ENCODE results near the gene SYPL2.
"Not testable (repeated sequence)": the region's sequence is repeated elsewhere in the genome, so short reads cannot be mapped to it uniquely, and the experiment has no call there.

SYPL2 gene

GRCh38 chr1:109473284-109474057 lies 7.1 kb downstream of the SYPL2 start:
- not testable (repeated sequence) for DNase-seq

- no peak for DNase-seq
Observed at GRCh38 chr1:109474697-109475096, 8.4 kb downstream of the SYPL2 start.

GRCh38 chr1:109475261-109475660 lies 8.9 kb downstream of the SYPL2 start:
- DNase-seq: no peak

- no peak for DNase-seq
Observed at GRCh38 chr1:109476825-109477224, 10.5 kb downstream of the SYPL2 start.

GRCh38 chr1:109477821-109478220 lies 11.5 kb downstream of the SYPL2 start:
- no peak for DNase-seq

GRCh38 chr1:109478806-109479205 lies 12.5 kb downstream of the SYPL2 start:
- peak; percentile 27 for DNase-seq

GRCh38 chr1:109479311-109479710 lies 13.0 kb downstream of the SYPL2 start:
- no peak for DNase-seq

DNA sequence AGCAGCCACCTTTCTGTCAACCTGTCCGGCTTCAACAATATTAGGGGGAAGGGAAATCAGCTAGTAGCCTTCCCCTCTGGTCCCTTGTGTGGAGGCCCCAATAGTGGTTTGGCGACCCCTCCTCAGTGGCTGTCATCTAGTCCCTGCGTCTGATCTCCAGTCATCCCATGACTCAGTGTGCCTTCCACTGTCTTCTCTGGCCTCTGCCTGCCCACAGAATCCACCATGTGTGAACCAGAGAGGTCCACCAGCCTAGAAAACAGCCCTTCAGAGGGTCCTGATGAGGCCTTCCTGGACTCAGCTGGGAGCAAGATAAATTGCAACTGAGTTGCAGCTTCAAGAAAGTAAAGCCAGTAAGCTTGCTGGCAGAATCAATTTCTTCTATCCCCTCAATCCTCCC lies 13.6 kb downstream of the SYPL2 start:
- DNase-seq: no peak

- no peak for DNase-seq
Observed at GRCh38 chr1:109481646-109482045, 15.3 kb downstream of the SYPL2 start.

- no peak for DNase-seq
Observed at GRCh38 chr1:109482242-109482641, 15.9 kb downstream of the SYPL2 start.

DNA sequence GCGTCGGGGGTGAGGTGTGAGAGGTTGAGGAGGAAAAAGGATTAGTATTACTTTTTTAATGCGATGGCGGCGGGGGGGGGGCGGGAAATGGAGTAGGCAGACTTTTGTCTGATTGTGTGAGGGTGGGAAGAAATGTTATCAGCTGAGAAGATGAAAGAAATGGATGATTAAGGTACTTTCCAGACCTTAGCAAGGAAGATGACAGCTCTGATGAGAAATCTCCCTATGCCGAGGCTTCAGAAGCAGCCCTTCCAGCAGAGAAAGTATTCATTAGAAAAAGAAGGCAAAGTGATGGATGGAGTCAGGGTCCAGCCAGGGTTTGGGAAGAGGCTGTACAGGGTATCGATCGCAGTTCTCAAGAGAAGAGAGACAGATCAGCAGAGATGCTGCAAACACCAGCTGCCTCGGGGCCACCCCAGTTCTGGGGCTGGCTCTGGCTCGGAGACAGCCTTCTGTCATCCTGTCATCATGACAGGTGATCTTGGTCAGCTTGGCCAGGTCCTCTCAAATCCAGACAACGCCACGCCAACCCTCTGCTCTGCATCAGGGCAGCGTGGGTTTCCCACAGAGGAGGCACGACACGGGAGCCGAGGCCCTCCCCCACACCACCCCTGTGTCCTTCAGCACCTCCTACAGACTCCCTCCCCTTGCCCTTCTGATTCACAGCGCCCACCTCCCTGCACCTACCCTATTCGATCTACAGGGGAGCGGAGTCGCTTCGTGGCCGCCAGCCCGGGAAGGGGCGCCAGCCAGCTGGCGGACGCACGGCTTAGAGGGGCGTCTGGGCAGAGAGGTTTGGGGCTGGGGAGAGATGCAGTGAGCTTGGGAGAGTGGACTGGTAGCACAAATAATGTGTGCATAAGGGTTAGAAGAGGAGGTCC lies 16.7 kb downstream of the SYPL2 start:
- peak; percentile 31 for DNase-seq

DNA sequence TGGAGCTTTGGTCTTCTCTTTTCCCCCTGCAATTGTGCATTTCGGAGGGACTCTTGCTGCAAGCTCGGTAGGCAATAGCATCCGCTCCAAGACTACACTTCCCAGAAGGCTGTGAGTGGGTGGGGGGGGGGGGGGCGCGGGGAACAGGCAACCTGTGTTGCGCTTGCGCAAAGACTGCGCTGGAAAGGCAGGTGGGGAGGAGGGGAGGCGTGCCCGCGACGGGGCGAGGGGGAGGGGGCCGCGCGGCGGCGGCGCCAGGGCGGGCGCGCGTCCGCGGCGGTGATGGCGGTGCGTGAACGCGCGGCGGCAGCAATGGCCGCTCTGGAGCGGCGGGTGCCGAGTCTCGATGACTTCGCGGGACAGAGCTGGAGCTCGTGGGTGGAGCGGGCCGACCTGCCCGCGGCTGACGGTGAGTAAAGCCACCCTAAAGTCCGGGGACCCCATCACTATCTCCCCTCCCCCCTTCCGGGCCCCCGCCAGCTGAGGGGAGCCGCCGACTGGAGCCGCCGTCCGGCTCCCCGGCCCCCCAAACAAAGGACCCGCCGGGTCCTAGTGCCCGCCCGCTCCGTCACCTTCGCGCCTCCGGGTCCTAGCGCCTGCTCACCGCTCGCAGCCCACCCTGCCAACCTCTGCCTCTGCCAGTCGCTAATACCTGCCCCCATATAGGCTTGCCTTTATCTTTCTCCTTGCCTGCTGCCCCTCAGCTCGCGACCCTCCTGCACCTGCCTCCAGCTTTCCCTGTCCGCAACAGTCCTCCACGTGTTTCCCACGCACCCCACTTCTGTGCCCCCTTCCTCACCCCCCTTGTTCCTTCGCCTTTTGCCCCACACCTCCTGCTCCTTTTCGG lies 17.5 kb downstream of the SYPL2 start, which contains the start of gene ATXN7L2:
TSS of gene ATXN7L2 (plus strand) at position 234 of the 847 bp plus-strand sequence. CDS start at position 283, 49 bp downstream.
- DNase-seq: peak; percentile 85

DNA sequence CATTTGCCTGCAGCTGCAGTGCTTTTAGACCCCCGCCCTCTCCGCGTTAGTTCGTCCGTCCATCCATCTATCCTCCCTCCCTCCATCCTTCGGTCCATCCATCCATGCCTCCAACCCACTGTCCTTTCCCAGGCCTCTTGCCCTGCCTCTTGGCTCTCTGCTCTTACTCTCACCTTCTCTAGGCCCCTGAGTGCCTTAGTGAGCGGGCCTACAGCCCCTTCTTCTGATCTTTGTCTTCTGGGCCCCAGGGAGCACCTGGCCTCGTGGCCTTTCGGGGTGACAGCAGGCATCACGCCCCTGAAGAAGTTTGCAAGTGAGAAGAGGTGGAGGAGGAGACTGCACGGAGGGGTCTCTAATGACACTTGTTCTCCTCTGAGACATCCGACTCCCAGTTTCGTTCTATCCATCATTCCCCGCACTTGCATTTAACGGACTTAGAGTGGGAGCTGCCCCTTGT lies 18.2 kb downstream of the SYPL2 start:
- DNase-seq: no peak

- no peak for DNase-seq
Observed at GRCh38 chr1:109485001-109485400, 18.7 kb downstream of the SYPL2 start.

DNA sequence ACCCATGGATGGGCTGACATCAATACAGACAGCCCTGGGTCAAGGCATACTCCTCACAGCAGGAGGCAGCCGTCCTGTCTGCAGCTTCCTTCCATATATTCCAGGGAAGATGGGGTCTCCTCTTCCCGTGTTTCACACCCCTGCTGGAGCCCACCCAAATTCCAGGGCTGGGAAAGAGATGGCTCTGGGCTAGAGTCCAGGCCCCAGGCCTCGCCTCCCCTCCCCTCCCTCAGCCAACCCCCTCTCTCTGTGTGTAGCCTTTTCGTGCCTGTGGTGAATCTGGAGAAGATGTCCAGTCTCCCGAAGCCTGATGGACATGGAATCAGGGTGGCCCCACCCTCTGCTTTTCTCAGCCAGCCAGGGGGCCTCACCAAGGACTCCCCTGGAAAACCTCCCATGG lies 20.9 kb downstream of the SYPL2 start:
- DNase-seq: no peak

- DNase-seq: no peak
Observed at GRCh38 chr1:109488201-109488600, 21.9 kb downstream of the SYPL2 start.

- no peak for DNase-seq
Observed at GRCh38 chr1:109488696-109489095, 22.4 kb downstream of the SYPL2 start.

- peak; percentile 68 for DNase-seq
Observed at GRCh38 chr1:109490029-109490933, 23.9 kb downstream of the SYPL2 start.

- DNase-seq: no peak
Observed at GRCh38 chr1:109490934-109491302, 24.6 kb downstream of the SYPL2 start.

GRCh38 chr1:109491372-109491771 lies 25.0 kb downstream of the SYPL2 start:
- DNase-seq: no peak

- DNase-seq: no peak
Observed at GRCh38 chr1:109492779-109493178, 26.4 kb downstream of the SYPL2 start.

GRCh38 chr1:109493227-109493626 lies 26.9 kb downstream of the SYPL2 start:
- DNase-seq: no peak
